ENCODE data around the gene ZNF101. TPM values are rescaled to one million over a fixed set of nuclear protein-coding genes. Genes with fewer than 3 reads are reported as not detected.

Gene ZNF101
- total RNA-seq, 1 donor from 2014 or later = 4.7 TPM

- Histone ChIP-seq H3K27me3 (ENCODE audit: control insufficient read depth in 3 of 3, insufficient read depth in 3 of 3, low read length in 3 of 3) (peaks cover 0 to 1% (median 0%) of the 10 kb centered on the region in 3 donors), H3K9ac (ENCODE audit: low read depth in 1 of 3, low read length in 3 of 3) (no peak overlapping the region), H3K9me3 (ENCODE audit: control insufficient read depth in 3 of 3, low read length in 3 of 3) (no peaks in the 10 kb centered on the region), H3K36me3 (ENCODE audit: control insufficient read depth in 3 of 3, insufficient read depth in 3 of 3, low read length in 3 of 3) (peaks cover 5 to 8% (median 5%) of the 10 kb centered on the region in 3 donors), H3K4me3 (ENCODE audit: low read length in 3 of 3) (no peak overlapping the region), H3K4me1 (ENCODE audit: control insufficient read depth in 3 of 3, insufficient read depth in 3 of 3, low read length in 3 of 3) (peaks cover 1% of the 10 kb centered on the region in 3 donors), H3K27ac (ENCODE audit: low read depth, low read length) (no peak overlapping the region)
Observed at GRCh38 chr19:19637523-19638251, 31.0 kb upstream of the ZNF101 start.

DNA sequence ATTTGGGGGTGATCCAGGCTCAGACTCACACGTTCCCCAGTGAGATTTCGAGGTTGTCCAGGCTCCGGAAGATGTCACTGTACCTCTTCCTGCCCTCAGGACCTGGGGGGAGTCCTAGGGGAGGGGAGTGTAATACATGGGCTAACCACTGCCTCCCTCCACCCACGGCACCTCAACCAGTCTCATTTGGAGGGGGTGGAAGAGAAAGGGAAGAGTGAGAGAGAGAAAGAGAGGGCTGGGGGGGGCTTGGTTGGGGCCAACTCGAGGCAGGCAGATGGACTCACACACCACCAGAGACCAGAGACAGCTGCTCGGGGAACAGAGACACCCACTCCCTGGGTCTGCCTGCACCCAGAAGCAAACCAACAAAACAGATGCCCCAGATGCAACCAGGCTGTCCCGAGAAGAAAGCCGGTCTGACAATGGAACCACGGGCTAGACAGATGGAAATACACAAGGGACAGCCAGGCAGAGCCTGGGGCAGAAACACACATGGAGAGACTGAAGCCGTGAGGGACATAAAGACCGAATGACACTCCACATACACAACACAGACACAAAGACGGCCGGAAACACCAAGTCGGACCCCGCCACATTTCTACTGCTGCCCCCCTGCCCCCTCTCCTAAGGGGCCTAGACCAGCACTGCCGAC lies 26.0 kb upstream of the ZNF101 start:
- Histone ChIP-seq H3K27me3 (ENCODE audit: control insufficient read depth in 3 of 3, insufficient read depth in 3 of 3, low read length in 3 of 3) (peaks cover 0 to 4% (median 0%) of the 10 kb centered on the region in 3 donors), H3K9ac (ENCODE audit: low read depth in 1 of 3, low read length in 3 of 3) (peak overlapping the region; percentile 70 to 73 (median 70)), H3K36me3 (ENCODE audit: control insufficient read depth in 3 of 3, insufficient read depth in 3 of 3, low read length in 3 of 3) (peaks cover 26 to 27% (median 26%) of the 10 kb centered on the region in 3 donors), H3K9me3 (ENCODE audit: control insufficient read depth in 3 of 3, low read length in 3 of 3) (no peaks in the 10 kb centered on the region), H3K4me1 (ENCODE audit: control insufficient read depth in 3 of 3, insufficient read depth in 3 of 3, low read length in 3 of 3) (peaks cover 7 to 11% (median 7%) of the 10 kb centered on the region in 3 donors), H3K27ac (ENCODE audit: low read depth, low read length) (no peak overlapping the region), H3K4me3 (ENCODE audit: low read length in 3 of 3) (peak overlapping the region; percentile 70 to 71 (median 70))

DNA sequence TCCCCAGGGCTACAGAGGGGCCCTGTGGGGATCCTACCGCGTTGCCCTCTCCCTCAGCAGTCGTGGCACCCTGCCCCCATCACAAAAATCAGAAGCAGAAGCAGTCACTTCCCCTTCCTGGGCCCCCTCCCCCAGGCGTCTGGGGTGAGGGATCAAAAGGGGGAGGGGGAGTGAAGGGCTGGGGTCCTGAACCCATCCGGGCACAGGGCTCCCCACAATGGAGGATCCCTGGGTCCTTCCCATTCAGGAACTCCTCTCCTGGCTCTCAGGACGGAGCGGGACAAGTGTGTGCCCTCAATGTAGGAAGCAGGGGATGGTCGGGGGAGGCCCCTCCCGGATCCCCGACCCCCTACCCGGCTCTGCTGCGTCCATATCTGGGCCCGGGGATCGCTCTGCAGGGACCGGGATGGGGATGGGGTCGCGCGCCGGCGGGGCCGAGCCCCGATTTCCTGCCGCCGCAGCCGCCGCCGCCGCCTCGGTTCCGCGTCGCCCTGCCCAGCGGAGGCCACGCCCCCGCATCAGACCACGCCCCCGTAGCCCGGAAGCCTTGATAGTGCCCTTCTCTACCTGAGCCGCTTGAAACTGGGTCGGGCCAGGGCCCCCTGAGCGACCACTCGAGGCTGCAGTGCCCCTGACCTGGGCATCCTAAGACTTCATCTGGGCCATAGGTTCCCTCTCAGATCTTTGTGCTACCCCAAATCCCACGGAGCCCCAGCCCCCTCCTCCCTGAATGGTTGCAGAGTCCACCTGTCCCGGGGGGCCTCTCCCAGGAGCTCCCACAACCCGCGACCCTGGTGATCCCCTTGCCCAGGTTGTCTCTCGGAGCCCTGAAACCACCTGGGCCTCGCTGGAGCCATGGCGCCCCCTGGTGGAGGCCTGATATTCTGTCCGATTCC lies 25.2 kb upstream of the ZNF101 start, which contains the start of gene GMIP:
Gene GMIP, minus strand, starts transcription at position 500 of the 896 bp plus-strand sequence. Its CDS starts 128 bp downstream, at position 372.
- Histone ChIP-seq H3K4me1 (ENCODE audit: control insufficient read depth in 3 of 3, insufficient read depth in 3 of 3, low read length in 3 of 3) (peaks cover 7 to 11% (median 7%) of the 10 kb centered on the region in 3 donors), H3K27me3 (ENCODE audit: control insufficient read depth in 3 of 3, insufficient read depth in 3 of 3, low read length in 3 of 3) (peaks cover 0 to 4% (median 0%) of the 10 kb centered on the region in 3 donors), H3K27ac (ENCODE audit: low read depth, low read length) (no peak within 1 kb of the TSS), H3K4me3 (ENCODE audit: low read length in 3 of 3) (peak within 1 kb of the TSS; percentile 70 to 71 (median 70)), H3K9me3 (ENCODE audit: control insufficient read depth in 3 of 3, low read length in 3 of 3) (no peaks in the 10 kb centered on the region), H3K36me3 (ENCODE audit: control insufficient read depth in 3 of 3, insufficient read depth in 3 of 3, low read length in 3 of 3) (peaks cover 27 to 29% (median 28%) of the 10 kb centered on the region in 3 donors), H3K9ac (ENCODE audit: low read depth in 1 of 3, low read length in 3 of 3) (peak within 1 kb of the TSS; percentile 70 to 73 (median 70))

DNA sequence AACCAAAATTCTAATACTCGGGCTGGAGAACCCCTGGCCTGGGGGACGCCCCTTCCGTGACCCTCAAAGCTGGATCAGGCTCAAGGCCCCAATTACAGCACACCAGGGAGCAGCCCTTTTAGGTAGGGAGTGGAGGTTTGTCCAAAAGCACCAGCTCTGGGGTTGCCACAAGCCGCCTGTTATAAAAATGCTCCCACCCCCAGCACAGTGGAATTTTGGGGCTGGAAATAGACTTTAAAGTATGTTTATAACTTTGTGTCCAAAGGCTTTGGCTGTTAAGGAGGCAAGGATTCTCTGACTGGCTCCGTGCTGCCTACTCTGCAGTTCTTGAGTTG lies 24.6 kb upstream of the ZNF101 start:
- no peak overlapping the region for H3K27ac ChIP-seq (ENCODE audit: low read depth, low read length)
- peaks cover 7 to 11% (median 7%) of the 10 kb centered on the region in 3 donors for H3K4me1 ChIP-seq (ENCODE audit: control insufficient read depth in 3 of 3, insufficient read depth in 3 of 3, low read length in 3 of 3)
- no peak overlapping the region for H3K4me3 ChIP-seq (ENCODE audit: low read length in 3 of 3)
- H3K9me3 ChIP-seq (ENCODE audit: control insufficient read depth in 3 of 3, low read length in 3 of 3) = no peaks in the 10 kb centered on the region
- H3K27me3 ChIP-seq (ENCODE audit: control insufficient read depth in 3 of 3, insufficient read depth in 3 of 3, low read length in 3 of 3) = peaks cover 0 to 4% (median 0%) of the 10 kb centered on the region in 3 donors
- peak overlapping the region in 1 of 3 donors; percentile 73 for H3K9ac ChIP-seq (ENCODE audit: low read depth in 1 of 3, low read length in 3 of 3)
- peaks cover 28 to 29% (median 28%) of the 10 kb centered on the region in 3 donors for H3K36me3 ChIP-seq (ENCODE audit: control insufficient read depth in 3 of 3, insufficient read depth in 3 of 3, low read length in 3 of 3)

GRCh38 chr19:19645233-19645870 lies 23.3 kb upstream of the ZNF101 start:
- H3K27ac ChIP-seq (ENCODE audit: low read depth, low read length) = no peak overlapping the region
- H3K4me1 ChIP-seq (ENCODE audit: control insufficient read depth in 3 of 3, insufficient read depth in 3 of 3, low read length in 3 of 3) = peaks cover 7 to 11% (median 7%) of the 10 kb centered on the region in 3 donors
- H3K4me3 ChIP-seq (ENCODE audit: low read length in 3 of 3) = no peak overlapping the region
- H3K9ac ChIP-seq (ENCODE audit: low read depth in 1 of 3, low read length in 3 of 3) = no peak overlapping the region
- H3K27me3 ChIP-seq (ENCODE audit: control insufficient read depth in 3 of 3, insufficient read depth in 3 of 3, low read length in 3 of 3) = peaks cover 0 to 4% (median 0%) of the 10 kb centered on the region in 3 donors
- peaks cover 37 to 43% (median 39%) of the 10 kb centered on the region in 3 donors for H3K36me3 ChIP-seq (ENCODE audit: control insufficient read depth in 3 of 3, insufficient read depth in 3 of 3, low read length in 3 of 3)
- H3K9me3 ChIP-seq (ENCODE audit: control insufficient read depth in 3 of 3, low read length in 3 of 3) = no peaks in the 10 kb centered on the region

DNA sequence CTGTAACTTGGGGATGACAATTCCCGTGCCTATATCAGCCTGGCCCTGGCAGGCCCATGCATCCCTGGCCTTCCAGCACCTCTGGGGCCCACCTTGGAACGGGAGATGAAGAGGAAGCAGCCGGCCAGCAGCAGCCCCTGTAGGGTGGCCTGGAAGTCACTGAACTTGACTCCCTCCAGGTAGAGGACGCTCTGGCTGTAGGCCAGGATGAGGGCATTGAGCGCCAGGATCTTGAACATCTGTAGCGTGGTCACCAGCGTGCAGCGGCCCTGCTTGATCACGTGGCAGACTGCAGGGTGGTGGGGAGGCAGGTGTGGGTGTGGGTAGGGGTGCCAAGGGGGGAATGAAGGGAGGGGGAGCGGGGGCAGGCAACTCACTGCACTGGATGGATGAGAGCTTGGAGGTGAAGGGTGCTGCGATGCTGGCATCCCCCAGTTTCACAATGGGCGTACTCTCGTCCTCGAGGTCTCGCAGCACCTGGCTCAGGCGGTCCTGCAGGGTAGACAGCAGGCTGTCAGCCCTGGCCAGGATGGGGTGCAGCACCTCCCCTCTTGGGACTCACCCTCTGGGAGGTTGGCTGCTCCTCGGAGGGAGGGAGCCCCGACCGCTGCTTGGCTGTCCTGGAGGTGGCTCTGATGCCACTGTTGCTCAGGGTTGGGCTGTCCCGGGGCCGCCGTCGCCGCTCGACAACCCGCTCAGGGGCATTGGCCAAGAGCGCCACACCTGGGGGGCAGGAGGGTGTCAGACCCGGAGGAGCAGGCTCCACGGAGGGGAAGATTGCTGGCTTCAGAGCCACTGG lies 21.4 kb upstream of the ZNF101 start:
- H3K9ac ChIP-seq (ENCODE audit: low read depth in 1 of 3, low read length in 3 of 3) = no peak overlapping the region
- H3K4me3 ChIP-seq (ENCODE audit: low read length in 3 of 3) = no peak overlapping the region
- no peaks in the 10 kb centered on the region for H3K9me3 ChIP-seq (ENCODE audit: control insufficient read depth in 3 of 3, low read length in 3 of 3)
- H3K27me3 ChIP-seq (ENCODE audit: control insufficient read depth in 3 of 3, insufficient read depth in 3 of 3, low read length in 3 of 3) = peaks cover 0 to 4% (median 0%) of the 10 kb centered on the region in 3 donors
- H3K36me3 ChIP-seq (ENCODE audit: control insufficient read depth in 3 of 3, insufficient read depth in 3 of 3, low read length in 3 of 3) = peaks cover 55 to 61% (median 57%) of the 10 kb centered on the region in 3 donors
- H3K27ac ChIP-seq (ENCODE audit: low read depth, low read length) = no peak overlapping the region
- H3K4me1 ChIP-seq (ENCODE audit: control insufficient read depth in 3 of 3, insufficient read depth in 3 of 3, low read length in 3 of 3) = peaks cover 7 to 11% (median 11%) of the 10 kb centered on the region in 3 donors

- no peak overlapping the region for H3K9ac ChIP-seq (ENCODE audit: low read depth in 1 of 3, low read length in 3 of 3)
- no peak overlapping the region for H3K27ac ChIP-seq (ENCODE audit: low read depth, low read length)
- H3K9me3 ChIP-seq (ENCODE audit: control insufficient read depth in 3 of 3, low read length in 3 of 3) = no peaks in the 10 kb centered on the region
- H3K4me1 ChIP-seq (ENCODE audit: control insufficient read depth in 3 of 3, insufficient read depth in 3 of 3, low read length in 3 of 3) = peaks cover 0 to 4% (median 0%) of the 10 kb centered on the region in 3 donors
- no peaks in the 10 kb centered on the region for H3K27me3 ChIP-seq (ENCODE audit: control insufficient read depth in 3 of 3, insufficient read depth in 3 of 3, low read length in 3 of 3)
- H3K4me3 ChIP-seq (ENCODE audit: low read length in 3 of 3) = no peak overlapping the region
- H3K36me3 ChIP-seq (ENCODE audit: control insufficient read depth in 3 of 3, insufficient read depth in 3 of 3, low read length in 3 of 3) = peaks cover 72 to 78% (median 73%) of the 10 kb centered on the region in 3 donors
Observed at GRCh38 chr19:19649155-19649554, 19.5 kb upstream of the ZNF101 start.

DNA sequence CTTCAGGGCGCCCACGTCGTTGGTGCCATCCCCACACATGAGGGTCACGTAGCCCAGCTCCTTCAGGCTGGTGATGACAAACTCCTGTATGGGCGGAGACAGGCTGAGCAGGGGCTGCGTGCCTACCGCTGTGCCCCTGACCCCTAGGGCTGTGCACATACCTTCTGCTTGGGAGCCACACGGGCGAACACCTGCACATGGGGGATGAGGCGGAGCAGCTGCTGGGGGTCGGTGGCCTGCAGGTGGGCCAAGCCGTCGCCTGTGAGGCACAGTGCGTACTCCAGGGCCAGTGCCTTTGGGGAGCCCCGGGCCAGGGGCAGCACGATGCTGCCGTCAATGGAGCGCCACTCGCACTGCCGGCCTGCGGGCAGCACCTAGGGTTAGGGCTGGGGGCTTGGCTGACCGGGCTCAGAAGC lies 19.1 kb upstream of the ZNF101 start:
- no peak overlapping the region for H3K4me3 ChIP-seq (ENCODE audit: low read length in 3 of 3)
- no peak overlapping the region for H3K27ac ChIP-seq (ENCODE audit: low read depth, low read length)
- peaks cover 0 to 4% (median 0%) of the 10 kb centered on the region in 3 donors for H3K4me1 ChIP-seq (ENCODE audit: control insufficient read depth in 3 of 3, insufficient read depth in 3 of 3, low read length in 3 of 3)
- no peaks in the 10 kb centered on the region for H3K9me3 ChIP-seq (ENCODE audit: control insufficient read depth in 3 of 3, low read length in 3 of 3)
- H3K27me3 ChIP-seq (ENCODE audit: control insufficient read depth in 3 of 3, insufficient read depth in 3 of 3, low read length in 3 of 3) = no peaks in the 10 kb centered on the region
- no peak overlapping the region for H3K9ac ChIP-seq (ENCODE audit: low read depth in 1 of 3, low read length in 3 of 3)
- H3K36me3 ChIP-seq (ENCODE audit: control insufficient read depth in 3 of 3, insufficient read depth in 3 of 3, low read length in 3 of 3) = peaks cover 75 to 82% (median 76%) of the 10 kb centered on the region in 3 donors

All from skeletal muscle tissue (tissue), 4 donors.